ENCODE data around the gene TBL1X.

GRCh38 chrX:9464435-9465371, at the start of gene TBL1X:
- TF ChIP-seq, protein P1, sequence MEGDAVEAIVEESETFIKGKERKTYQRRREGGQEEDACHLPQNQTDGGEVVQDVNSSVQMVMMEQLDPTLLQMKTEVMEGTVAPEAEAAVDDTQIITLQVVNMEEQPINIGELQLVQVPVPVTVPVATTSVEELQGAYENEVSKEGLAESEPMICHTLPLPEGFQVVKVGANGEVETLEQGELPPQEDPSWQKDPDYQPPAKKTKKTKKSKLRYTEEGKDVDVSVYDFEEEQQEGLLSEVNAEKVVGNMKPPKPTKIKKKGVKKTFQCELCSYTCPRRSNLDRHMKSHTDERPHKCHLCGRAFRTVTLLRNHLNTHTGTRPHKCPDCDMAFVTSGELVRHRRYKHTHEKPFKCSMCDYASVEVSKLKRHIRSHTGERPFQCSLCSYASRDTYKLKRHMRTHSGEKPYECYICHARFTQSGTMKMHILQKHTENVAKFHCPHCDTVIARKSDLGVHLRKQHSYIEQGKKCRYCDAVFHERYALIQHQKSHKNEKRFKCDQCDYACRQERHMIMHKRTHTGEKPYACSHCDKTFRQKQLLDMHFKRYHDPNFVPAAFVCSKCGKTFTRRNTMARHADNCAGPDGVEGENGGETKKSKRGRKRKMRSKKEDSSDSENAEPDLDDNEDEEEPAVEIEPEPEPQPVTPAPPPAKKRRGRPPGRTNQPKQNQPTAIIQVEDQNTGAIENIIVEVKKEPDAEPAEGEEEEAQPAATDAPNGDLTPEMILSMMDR (IDR thresholded peaks at IDR 0.05), result no peak
- TF ChIP-seq POLR2A (IDR thresholded peaks at IDR 0.05) (peak in 1 of 4 donors; percentile 24), POLR2AphosphoS5 (IDR thresholded peaks at IDR 0.05) (no peak)
